Vagina (tissue), 2 donors: ENCODE results near the gene REEP3. TPM values are rescaled to one million over a fixed set of nuclear protein-coding genes. Genes with fewer than 3 reads are reported as not detected.

Experiments
- DNase-seq, 2 donors: peaks; one replicate each; pipeline ENCODE4 v3.0.0-alpha.2; 2017; ENCODE audit errors: extremely low spot score in 2 of 2
- H3K27ac ChIP-seq: fragments of 200-600 bp; sonication (generic); one replicate; pipeline ENCODE4 v1.5.1; 2019
- H3K27me3 ChIP-seq: fragments of 200-600 bp; sonication (generic); one replicate; pipeline ENCODE4 v1.5.1; 2019
- H3K36me3 ChIP-seq, 2 donors: fragments of 200-600 bp; sonication (generic); one replicate each; pipeline ENCODE4 v1.5.1; 2017 to 2019
- H3K4me1 ChIP-seq: fragments of 200-600 bp; sonication (generic); one replicate; pipeline ENCODE4 v1.5.1; 2019
- H3K4me3 ChIP-seq, 2 donors: fragments of 200-600 bp; sonication (generic); 1 replicate in 1 of 2; 2 replicates in 1 of 2; pipeline ENCODE4 v1.5.1; 2016 to 2019
- H3K9me3 ChIP-seq: fragments of 200-600 bp; sonication (generic); one replicate; pipeline ENCODE4 v1.5.1; 2019
- POLR2A ChIP-seq, 2 donors: fragments of 450-650 bp; IDR thresholded peaks; one replicate each; pipeline ENCODE4 v1.6.1; 2017; ENCODE audit warnings: antibody characterized with exemption in 2 of 2, mild to moderate bottlenecking in 2 of 2, moderate library complexity in 2 of 2
- POLR2AphosphoS5 ChIP-seq, 2 donors: sonication (generic); formaldehyde crosslinking; IDR thresholded peaks; one replicate each; pipeline ENCODE4 v1.9.0; 2017; ENCODE audit warnings: antibody characterized with exemption in 2 of 2, mild to moderate bottlenecking in 2 of 2, low read depth in 1 of 2; ENCODE audit not compliant: insufficient read depth in 1 of 2
- intact Hi-C: fragments of 100-400 bp; cut with DNase I; formaldehyde crosslinking; loops from one replicate; pipeline ENCODE4 v1.15.1; 2023
- total RNA-seq: library from RNA; depleted of rRNA; stranded (reverse); fragments of >200 nt; gene quantifications from one replicate; pipeline ENCODE4 v1.2.3, GENCODE V29; 2016
- TF ChIP-seq, protein P1 (sequence below), 3 experiments: fragments of 450-650 bp in 2 of 3; fragments of 200-600 bp in 1 of 3; sonication (generic) in 1 of 3; IDR thresholded peaks; one replicate each; pipeline ENCODE4 v1.5.1; 2017 to 2019; ENCODE audit warnings: antibody characterized with exemption in 3 of 3, mild to moderate bottlenecking in 2 of 3, moderate library complexity in 2 of 3

REEP3 gene
- total RNA-seq, 1 donor from 2014 or later: 41.0 TPM

DNA sequence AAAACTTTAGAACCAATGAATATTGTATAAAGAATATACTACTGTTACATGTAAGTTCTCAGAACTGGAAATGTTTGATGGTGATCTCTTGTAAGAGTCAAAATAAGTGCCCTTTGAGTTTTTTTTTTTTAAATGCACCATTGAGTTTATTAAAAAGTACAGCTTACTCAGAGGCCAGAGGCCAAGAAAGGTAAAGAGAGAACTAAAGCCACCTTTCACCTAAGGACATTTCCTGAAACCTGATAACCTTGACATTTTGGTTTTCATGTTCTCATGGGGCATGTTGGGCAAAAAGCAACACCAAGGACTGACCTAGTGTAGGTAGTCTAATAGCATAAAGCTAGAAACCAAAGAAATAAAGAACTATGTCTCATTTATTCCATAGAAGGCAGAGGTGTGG is 27.7 kb downstream of the REEP3 start:
- intact Hi-C loops: no loop called here
- no peak overlapping the region for H3K27ac ChIP-seq
- H3K4me1 ChIP-seq: peaks cover 8% of the 10 kb centered on the region
- no peaks in the 10 kb centered on the region for H3K36me3 ChIP-seq
- no peaks in the 10 kb centered on the region for H3K9me3 ChIP-seq
- H3K4me3 ChIP-seq: no peak overlapping the region
- TF ChIP-seq POLR2A (IDR thresholded peaks at IDR 0.05): no peak
- TF ChIP-seq, protein P1, sequence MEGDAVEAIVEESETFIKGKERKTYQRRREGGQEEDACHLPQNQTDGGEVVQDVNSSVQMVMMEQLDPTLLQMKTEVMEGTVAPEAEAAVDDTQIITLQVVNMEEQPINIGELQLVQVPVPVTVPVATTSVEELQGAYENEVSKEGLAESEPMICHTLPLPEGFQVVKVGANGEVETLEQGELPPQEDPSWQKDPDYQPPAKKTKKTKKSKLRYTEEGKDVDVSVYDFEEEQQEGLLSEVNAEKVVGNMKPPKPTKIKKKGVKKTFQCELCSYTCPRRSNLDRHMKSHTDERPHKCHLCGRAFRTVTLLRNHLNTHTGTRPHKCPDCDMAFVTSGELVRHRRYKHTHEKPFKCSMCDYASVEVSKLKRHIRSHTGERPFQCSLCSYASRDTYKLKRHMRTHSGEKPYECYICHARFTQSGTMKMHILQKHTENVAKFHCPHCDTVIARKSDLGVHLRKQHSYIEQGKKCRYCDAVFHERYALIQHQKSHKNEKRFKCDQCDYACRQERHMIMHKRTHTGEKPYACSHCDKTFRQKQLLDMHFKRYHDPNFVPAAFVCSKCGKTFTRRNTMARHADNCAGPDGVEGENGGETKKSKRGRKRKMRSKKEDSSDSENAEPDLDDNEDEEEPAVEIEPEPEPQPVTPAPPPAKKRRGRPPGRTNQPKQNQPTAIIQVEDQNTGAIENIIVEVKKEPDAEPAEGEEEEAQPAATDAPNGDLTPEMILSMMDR (IDR thresholded peaks at IDR 0.05): no peak
- H3K27me3 ChIP-seq: no peaks in the 10 kb centered on the region
- DNase-seq: no peak

DNA sequence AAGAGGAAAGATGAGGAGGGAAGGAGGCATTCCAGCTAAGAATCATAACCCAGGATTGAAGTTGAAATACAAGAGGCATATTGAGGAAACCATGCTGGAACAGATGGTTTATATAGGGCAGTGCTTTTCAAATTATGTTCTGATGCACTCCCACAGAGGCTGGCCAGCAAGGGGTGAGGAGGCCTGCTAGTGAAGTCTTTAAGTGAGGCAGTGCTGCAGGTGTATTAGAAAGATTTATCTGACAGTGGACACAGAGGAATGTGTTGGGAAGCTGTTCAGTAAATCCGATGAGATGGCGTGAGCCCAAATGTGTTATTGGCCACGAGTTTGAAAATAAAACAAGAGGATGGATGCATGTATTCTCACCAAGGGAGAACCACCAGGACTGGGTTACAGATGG is 28.6 kb downstream of the REEP3 start:
- Histone ChIP-seq H3K9me3 (no peaks in the 10 kb centered on the region), H3K36me3 (no peaks in the 10 kb centered on the region), H3K27me3 (no peaks in the 10 kb centered on the region), H3K4me1 (peaks cover 11% of the 10 kb centered on the region), H3K4me3 (no peak overlapping the region), H3K27ac (no peak overlapping the region)
- intact Hi-C loops: no loop called here
- TF ChIP-seq POLR2A (IDR thresholded peaks at IDR 0.05): no peak
- TF ChIP-seq, protein P1 (IDR thresholded peaks at IDR 0.05): no peak
- TF ChIP-seq POLR2AphosphoS5 (IDR thresholded peaks at IDR 0.05; ENCODE audit: insufficient read depth in 1 of 2, low read depth in 1 of 2): no peak
- DNase-seq: no peak

DNA sequence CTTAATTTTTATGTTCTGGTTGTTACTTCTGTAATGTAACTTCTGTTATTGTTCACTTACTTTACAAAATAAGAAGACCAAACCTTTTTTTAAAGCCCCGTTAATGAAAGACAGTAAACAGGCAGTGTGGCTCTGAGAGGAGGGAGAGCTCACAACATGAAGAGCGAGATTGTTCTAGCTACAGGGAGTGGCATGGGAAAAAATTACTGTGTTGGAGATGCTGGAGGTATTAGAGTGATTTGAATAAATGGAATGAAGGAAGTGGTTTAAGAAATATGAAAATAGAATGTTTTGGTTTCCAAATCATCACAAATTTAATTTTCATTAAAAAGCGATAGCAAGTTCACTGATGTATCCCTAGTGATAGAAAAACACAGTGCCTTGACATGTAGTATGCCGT is 31.8 kb downstream of the REEP3 start:
- Histone ChIP-seq H3K27me3 (no peaks in the 10 kb centered on the region), H3K27ac (no peak overlapping the region)
- intact Hi-C loops: no loop called here

DNA sequence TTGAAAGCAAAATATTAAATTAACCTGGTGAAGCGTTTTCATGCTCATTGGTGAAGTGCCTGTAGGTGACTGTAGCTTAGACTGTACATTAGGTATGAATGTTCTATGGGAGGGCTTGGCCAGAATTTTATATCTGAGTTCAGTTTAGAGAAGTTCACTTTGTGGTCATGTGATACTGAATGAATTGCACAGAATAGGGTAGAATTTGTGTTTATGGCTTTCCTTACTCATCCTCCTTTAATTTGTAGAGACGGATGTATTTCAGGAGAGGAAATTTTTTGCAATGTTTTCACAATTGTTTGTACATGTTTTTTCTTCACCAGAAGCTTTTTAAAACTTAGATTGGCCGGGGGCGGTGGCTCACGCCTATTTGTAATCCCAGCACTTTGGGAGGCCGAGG is 32.3 kb downstream of the REEP3 start:
- no peak overlapping the region for H3K27ac ChIP-seq

More for the DNA sequence above, 31.8 kb downstream of the REEP3 start:
- TF ChIP-seq POLR2AphosphoS5 (IDR thresholded peaks at IDR 0.05; ENCODE audit: insufficient read depth in 1 of 2, low read depth in 1 of 2): no peak
- no peak for TF ChIP-seq POLR2A (IDR thresholded peaks at IDR 0.05)
- TF ChIP-seq, protein P1 (IDR thresholded peaks at IDR 0.05): no peak
- H3K36me3 ChIP-seq: no peaks in the 10 kb centered on the region
- peaks cover 20% of the 10 kb centered on the region for H3K4me1 ChIP-seq
- H3K4me3 ChIP-seq: no peak overlapping the region
- H3K9me3 ChIP-seq: no peaks in the 10 kb centered on the region
- no peak for DNase-seq

DNA sequence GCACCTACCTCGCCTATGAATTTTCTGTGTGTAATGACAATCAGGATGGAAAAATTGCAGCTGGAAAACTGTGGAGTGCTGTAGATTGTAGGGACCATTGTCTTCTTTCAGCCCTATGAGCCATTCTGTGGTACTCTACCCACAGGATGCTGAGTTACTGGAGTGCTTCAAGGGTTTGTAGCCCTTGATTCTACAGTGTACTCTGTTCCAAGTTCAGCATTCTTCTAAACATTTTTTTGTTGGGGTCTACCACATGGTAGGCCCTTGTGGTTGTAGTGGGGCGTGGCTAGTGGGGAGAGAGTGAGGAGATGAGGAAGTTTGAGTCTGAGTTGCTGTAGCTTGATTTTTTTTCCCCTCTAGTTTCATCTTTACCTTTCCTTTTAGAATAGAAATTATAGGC is 33.5 kb downstream of the REEP3 start:
- H3K4me3 ChIP-seq: no peak overlapping the region

More for the DNA sequence above, 32.3 kb downstream of the REEP3 start:
- TF ChIP-seq, protein P1 (IDR thresholded peaks at IDR 0.05): no peak
- TF ChIP-seq POLR2AphosphoS5 (IDR thresholded peaks at IDR 0.05; ENCODE audit: insufficient read depth in 1 of 2, low read depth in 1 of 2): no peak
- no peak for TF ChIP-seq POLR2A (IDR thresholded peaks at IDR 0.05)
- DNase-seq: no peak
- Histone ChIP-seq H3K36me3 (no peaks in the 10 kb centered on the region), H3K4me3 (no peak overlapping the region), H3K9me3 (no peaks in the 10 kb centered on the region), H3K27me3 (no peaks in the 10 kb centered on the region), H3K4me1 (peaks cover 20% of the 10 kb centered on the region)
- intact Hi-C loops: no loop called here

More for the DNA sequence above, 33.5 kb downstream of the REEP3 start:
- no peak for DNase-seq
- Histone ChIP-seq H3K4me1 (peaks cover 20% of the 10 kb centered on the region), H3K27me3 (no peaks in the 10 kb centered on the region), H3K36me3 (no peaks in the 10 kb centered on the region), H3K9me3 (no peaks in the 10 kb centered on the region), H3K27ac (no peak overlapping the region)
- TF ChIP-seq POLR2A (IDR thresholded peaks at IDR 0.05) (no peak), POLR2AphosphoS5 (IDR thresholded peaks at IDR 0.05; ENCODE audit: insufficient read depth in 1 of 2, low read depth in 1 of 2) (no peak)
- TF ChIP-seq, protein P1 (IDR thresholded peaks at IDR 0.05): no peak
- intact Hi-C loops: no loop called here
